HAP-1 (cell line): Measurements from ENCODE around the gene SCAPER.
"Not testable (repeated sequence)": the region's sequence is repeated elsewhere in the genome, so short reads cannot be mapped to it uniquely, and the experiment has no call there.

Experiments
- DNase-seq, 2 experiments: peaks; one replicate each; pipeline ENCODE4 v3.0.0-alpha.2; 2016 to 2020; ENCODE audit warnings: low spot score in 2 of 2
- H3K27me3 ChIP-seq: fragments of 250-450 bp; sonication (Bioruptor Pico); 2 replicates; pipeline ENCODE4 v1.5.1; 2020; ENCODE audit warnings: low read depth, mild to moderate bottlenecking, moderate library complexity
- H3K36me3 ChIP-seq: fragments of 250-450 bp; sonication (Bioruptor Pico); replicated peaks from 2 replicates; pipeline ENCODE4 v1.5.1; 2020; ENCODE audit warnings: mild to moderate bottlenecking
- H3K4me1 ChIP-seq: fragments of 250-450 bp; sonication (Bioruptor Pico); 2 replicates; pipeline ENCODE4 v1.5.1; 2020; ENCODE audit warnings: mild to moderate bottlenecking
- H3K4me3 ChIP-seq: fragments of 250-450 bp; sonication (Bioruptor Pico); 2 replicates; pipeline ENCODE4 v1.5.1; 2020; ENCODE audit warnings: mild to moderate bottlenecking, moderate library complexity
- H3K9me3 ChIP-seq: fragments of 250-450 bp; sonication (Bioruptor Pico); 2 replicates; pipeline ENCODE4 v1.5.1; 2020; ENCODE audit warnings: mild to moderate bottlenecking, moderate library complexity
- in situ Hi-C: fragments of 300-500 bp; cut with MboI; formaldehyde crosslinking; loops from 3 replicates; pipeline ENCODE4 v1.14.3; 2020; ENCODE audit warnings: low sequenced_read_pairs, inconsistent platforms, mixed read lengths

Gene SCAPER

DNA sequence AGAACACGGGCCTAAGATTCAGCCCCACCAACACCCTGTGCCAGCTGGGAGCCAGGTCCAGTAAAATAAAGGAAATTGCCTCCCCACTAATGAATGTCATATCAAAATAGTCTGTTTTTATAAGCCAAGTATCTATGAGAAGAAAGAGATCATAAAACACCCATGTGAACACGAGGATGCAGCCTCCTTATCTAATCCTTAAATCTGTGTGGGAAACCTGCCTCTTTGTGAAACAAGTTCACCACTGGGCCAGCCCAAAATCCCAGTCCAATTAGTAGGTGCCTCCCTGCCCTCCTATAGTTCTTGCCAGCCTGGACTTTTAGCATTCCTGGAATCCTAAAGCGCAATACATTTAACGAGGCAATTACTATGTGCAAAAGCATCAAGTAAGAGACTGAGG, 42.0 kb downstream of the SCAPER start:
- in situ Hi-C loops: loop anchor here (10.0 kb wide), 1 partner anchor 668 kb away; no protein-coding TSS in a partner anchor
- peak in 1 of 2 experiments; percentile 45 for DNase-seq

DNA sequence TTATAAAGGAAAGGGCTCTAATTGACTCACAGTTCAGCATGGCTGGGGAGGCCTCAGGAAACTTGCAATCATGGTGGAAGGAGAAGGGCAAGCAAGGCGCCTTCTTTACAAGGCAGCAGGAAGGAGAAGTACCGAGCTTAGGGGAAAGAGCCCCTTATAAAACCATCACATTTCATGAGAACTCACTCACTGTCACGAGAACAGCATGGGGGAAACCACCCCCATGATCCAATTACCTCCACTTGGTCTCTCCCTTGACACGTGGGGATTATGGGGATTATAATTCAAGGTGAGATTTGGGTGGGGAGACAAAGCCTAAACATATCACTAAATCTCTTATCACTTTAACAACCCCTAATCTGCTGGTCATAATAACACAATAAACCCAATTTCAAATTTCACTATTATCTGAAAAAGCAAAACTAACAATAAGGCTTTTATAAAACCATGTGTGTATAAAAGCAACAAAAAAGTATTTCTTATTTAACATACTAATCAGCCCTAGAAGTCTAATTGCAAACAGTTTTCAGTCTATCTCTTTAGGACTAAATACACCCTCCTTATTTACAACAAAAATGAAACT, 43.2 kb downstream of the SCAPER start:
- H3K36me3 ChIP-seq: no peaks in the 10 kb centered on the region
- no peaks in the 10 kb centered on the region for H3K9me3 ChIP-seq
- in situ Hi-C loops: loop anchor here (10.0 kb wide), 1 partner anchor 667 kb away; no protein-coding TSS in a partner anchor
- H3K27me3 ChIP-seq: no peaks in the 10 kb centered on the region
- DNase-seq: peak; percentile 44 to 58
- peaks cover 38% of the 10 kb centered on the region for H3K4me1 ChIP-seq
- no peak overlapping the region for H3K4me3 ChIP-seq

More for the DNA sequence above, 42.0 kb downstream of the SCAPER start:
- H3K27me3 ChIP-seq: no peaks in the 10 kb centered on the region
- no peaks in the 10 kb centered on the region for H3K9me3 ChIP-seq
- no peak overlapping the region for H3K4me3 ChIP-seq
- peaks cover 38% of the 10 kb centered on the region for H3K4me1 ChIP-seq
- no peaks in the 10 kb centered on the region for H3K36me3 ChIP-seq

DNA sequence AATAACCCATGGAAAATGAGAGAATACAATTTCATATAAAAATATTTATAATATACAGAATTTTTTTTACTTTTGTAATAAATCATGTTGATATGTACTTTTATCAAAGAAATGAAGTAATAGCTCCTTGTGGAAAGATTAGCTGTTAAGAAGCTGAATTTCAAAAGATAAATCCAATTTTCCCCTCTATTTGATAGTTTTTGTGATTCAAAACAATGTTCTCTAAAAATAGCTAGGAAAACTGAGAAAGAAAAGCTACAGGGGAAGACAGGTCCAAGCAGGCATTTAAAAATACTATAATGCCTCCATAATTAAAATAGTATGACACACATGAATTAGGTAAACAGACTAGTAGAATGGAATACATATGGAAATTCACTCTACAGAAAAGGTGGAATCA, 44.9 kb downstream of the SCAPER start:
- DNase-seq: peak in 1 of 2 experiments; percentile 91
- in situ Hi-C loops: loop anchor here (10.0 kb wide), 1 partner anchor 665 kb away; no protein-coding TSS in a partner anchor
- no peaks in the 10 kb centered on the region for H3K27me3 ChIP-seq
- no peaks in the 10 kb centered on the region for H3K9me3 ChIP-seq
- peaks cover 7% of the 10 kb centered on the region; the same call in 1 of the 2 replicates for H3K36me3 ChIP-seq
- H3K4me1 ChIP-seq: peaks cover 38% of the 10 kb centered on the region
- H3K4me3 ChIP-seq: no peak overlapping the region

DNA sequence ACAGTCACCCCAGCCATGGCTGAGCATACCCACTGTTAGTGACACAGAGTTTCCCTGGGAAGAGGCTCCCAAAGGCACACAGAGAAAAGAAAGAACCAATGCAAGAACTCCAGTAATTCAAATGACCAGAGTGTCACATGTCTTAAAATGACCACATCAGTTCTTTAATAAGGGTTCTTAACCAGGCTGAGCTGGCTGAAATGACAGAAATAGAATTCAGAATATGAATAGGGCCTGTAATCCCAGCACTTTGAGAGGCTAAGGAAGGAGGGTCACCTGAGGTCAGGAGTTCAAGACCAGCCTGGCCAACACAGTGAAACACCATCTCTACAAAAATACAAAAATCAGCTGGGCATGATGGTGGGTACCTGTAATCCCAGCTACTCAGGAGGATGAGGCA, 54.8 kb downstream of the SCAPER start:
- H3K9me3 ChIP-seq, in situ Hi-C loops, H3K4me3 ChIP-seq, DNase-seq, H3K4me1 ChIP-seq, H3K27me3 ChIP-seq: not testable (repeated sequence)
- H3K36me3 ChIP-seq: peaks cover 15% of the 10 kb centered on the region

DNA sequence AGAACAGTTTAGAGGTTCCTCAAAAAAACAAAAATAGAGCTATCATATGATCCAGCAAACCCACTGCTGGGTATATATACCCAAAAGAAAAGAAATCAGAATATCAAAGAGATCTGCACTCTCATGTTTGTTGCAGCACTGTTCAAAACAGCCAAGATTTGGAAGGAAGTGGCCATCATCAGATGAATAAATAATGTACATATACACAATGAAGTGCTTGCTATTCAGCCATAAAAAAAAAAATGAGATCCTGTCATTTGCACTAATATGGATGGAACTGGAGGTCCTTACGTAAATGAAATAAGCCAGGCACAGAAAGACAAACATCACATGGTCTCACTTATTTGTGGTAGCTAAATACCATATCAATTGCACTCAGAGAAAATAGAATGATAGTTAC, 58.4 kb downstream of the SCAPER start:
- Histone ChIP-seq H3K4me1 (peaks cover 4% of the 10 kb centered on the region; the same call in 1 of the 2 replicates), H3K9me3 (no peaks in the 10 kb centered on the region; the same call in 1 of the 2 replicates), H3K36me3 (peaks cover 5% of the 10 kb centered on the region), H3K27me3 (no peaks in the 10 kb centered on the region), H3K4me3 (no peak overlapping the region)
- DNase-seq: no peak
- in situ Hi-C loops: no loop called here

DNA sequence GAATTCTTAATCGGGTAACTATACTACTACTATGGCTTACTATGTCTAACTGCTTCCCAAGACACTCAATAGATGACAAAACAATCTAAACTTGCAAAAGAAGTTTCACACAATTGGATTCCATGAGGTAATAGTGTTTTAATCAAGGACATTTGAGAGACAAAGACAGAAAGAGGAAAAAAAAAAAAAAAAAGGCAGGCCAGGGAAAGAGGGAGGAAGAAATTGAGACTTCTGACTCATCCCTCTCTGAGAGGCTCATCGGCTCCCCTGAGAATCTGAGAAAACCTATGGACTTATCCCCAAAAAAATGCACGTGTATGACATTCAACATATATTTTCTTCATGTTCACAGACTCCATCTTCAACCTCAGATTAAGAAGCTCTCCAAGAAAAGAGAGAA, 61.0 kb downstream of the SCAPER start:
- Histone ChIP-seq H3K4me1 (peaks cover 4% of the 10 kb centered on the region; the same call in 1 of the 2 replicates), H3K9me3 (no peaks in the 10 kb centered on the region), H3K27me3 (no peaks in the 10 kb centered on the region), H3K36me3 (no peaks in the 10 kb centered on the region), H3K4me3 (no peak overlapping the region)
- in situ Hi-C loops: no loop called here
- no peak for DNase-seq

DNA sequence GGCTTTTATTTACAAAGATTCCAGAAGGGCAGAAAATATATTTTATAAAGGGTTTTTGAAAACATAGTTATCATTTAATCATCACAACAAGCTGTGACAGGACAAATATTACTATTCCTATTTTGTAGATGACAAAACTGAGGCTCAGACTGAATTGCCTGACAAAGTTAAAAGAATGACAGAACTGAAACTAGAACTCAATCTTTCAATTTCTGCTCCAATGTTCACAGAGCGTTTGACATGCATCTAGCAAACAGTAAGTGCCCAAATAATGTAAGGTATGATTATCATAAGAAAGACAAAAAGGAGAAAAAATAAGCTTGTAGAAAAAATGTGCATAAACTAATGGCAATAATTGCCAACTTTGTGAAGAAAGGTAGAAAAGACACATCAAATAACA, 61.9 kb downstream of the SCAPER start:
- in situ Hi-C loops: no loop called here

DNA sequence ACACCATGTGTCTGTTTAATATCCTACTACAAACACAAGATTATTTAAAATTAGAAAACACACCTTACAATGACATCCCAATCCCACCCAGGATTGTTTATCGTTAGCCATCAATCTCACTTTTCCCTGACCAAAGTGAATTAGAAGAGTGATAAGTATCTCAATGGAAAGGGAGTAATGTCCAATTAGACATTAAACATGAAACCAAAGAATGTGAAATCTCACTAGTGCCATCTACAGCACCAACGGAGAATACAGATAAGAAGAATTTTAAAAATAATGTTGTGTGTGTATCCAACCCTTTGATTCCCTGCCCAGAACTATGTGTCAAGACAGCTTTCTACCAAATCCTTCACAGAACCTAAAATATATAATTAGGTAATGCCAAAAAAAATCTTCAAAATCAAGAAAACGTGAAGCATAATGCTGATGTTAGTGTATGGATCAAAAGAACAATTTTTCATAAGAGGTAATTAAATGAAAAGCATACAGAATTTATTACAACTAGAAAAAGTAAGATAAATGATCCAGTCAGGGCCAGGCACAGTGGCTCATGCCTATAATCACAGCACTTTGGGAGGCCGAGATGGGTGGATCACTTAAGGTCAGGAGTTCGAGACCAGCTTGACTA, 64.2 kb downstream of the SCAPER start:
- no peak overlapping the region for H3K4me3 ChIP-seq
- H3K27me3 ChIP-seq: no peaks in the 10 kb centered on the region
- H3K4me1 ChIP-seq: no peaks in the 10 kb centered on the region
- DNase-seq: peak in 1 of 2 experiments; percentile 81
- in situ Hi-C loops: no loop called here
- H3K9me3 ChIP-seq: no peaks in the 10 kb centered on the region
- no peaks in the 10 kb centered on the region for H3K36me3 ChIP-seq

More for the DNA sequence above, 61.9 kb downstream of the SCAPER start:
- DNase-seq: no peak
- Histone ChIP-seq H3K4me1 (peaks cover 4% of the 10 kb centered on the region; the same call in 1 of the 2 replicates), H3K36me3 (no peaks in the 10 kb centered on the region), H3K27me3 (no peaks in the 10 kb centered on the region), H3K4me3 (no peak overlapping the region), H3K9me3 (no peaks in the 10 kb centered on the region)

DNA sequence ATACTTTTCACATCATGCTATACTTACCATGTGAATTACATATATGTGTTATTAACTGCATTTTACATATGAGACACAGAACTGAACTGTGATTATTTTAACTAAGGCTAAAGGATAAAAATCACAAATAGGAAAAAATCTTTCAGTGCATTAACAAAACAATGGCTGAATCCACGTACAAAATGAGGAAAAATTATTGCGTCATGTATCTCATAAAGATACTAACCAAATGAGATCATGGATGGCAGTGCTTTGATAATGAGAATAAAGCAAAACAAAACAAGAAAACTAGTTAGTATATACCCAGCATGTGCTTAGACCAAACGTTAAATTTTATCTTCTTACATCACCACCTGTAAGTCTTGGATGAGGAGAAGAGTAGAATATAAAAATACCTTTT, 66.0 kb downstream of the SCAPER start:
- Histone ChIP-seq H3K36me3 (no peaks in the 10 kb centered on the region), H3K9me3 (no peaks in the 10 kb centered on the region), H3K27me3 (no peaks in the 10 kb centered on the region), H3K4me3 (no peak overlapping the region), H3K4me1 (no peaks in the 10 kb centered on the region)
- in situ Hi-C loops: no loop called here
- DNase-seq: no peak

DNA sequence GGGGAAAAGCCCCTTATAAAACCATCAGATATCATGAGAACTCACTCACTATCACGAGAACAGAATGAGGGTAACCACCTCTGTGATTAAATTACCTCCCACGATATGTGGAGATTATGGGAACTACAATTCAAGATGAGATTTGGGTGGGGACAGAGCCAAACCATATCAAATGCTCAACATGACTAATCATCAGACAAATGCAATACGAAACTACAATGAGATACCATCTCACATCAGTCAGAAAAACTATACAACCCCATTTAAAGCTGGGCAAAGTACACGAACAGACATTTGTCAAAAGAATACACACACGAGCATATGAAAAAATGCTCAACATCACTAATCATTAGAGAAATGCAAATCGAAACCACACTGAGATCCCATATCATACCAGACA, 67.7 kb downstream of the SCAPER start:
- no peaks in the 10 kb centered on the region for H3K4me1 ChIP-seq

DNA sequence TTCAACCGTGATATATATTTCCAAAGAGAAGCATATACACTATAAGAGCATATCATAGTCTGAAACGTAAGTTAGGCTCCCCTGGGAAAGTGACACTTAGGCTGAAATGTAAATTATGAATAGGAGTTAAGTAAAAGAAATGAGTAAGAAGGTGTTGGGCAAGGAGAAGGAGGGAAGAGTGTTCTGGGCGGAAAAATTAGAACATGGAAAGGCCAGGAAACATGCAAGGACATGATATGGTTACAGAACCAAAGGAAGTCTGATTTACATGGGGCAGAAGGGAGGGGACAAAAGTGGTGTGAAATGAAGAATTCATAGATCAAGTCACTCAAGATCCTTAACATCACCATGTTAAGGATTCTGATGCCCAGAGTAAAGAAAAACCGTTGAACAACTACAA, 75.2 kb downstream of the SCAPER start:
- Histone ChIP-seq H3K4me1 (peaks cover 4% of the 10 kb centered on the region), H3K27me3 (no peaks in the 10 kb centered on the region), H3K4me3 (no peak overlapping the region), H3K9me3 (no peaks in the 10 kb centered on the region), H3K36me3 (no peaks in the 10 kb centered on the region)
- in situ Hi-C loops: no loop called here
- DNase-seq: no peak

More for the DNA sequence above, 67.7 kb downstream of the SCAPER start:
- Histone ChIP-seq H3K27me3 (no peaks in the 10 kb centered on the region), H3K9me3 (no peaks in the 10 kb centered on the region), H3K36me3 (no peaks in the 10 kb centered on the region), H3K4me3 (no peak overlapping the region)
- in situ Hi-C loops: no loop called here
- no peak for DNase-seq

DNA sequence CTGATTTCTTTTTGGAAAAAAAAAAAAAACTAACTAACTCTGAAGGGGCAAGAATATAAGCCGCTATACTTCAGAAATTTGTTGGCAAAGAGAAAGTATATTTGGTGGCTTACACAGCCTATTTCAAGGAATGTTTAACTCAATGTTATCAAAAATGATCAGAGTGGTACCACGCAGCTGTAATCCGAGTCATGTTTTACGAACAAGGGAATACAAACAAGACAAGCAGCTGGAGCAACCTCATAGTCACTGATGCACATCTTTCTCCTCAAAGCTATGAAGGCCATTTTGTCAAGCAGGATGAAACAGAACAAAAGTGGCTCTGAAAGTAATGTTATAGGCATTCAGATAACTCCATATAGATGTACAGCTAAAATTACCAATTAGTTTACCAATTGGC, 81.2 kb downstream of the SCAPER start:
- in situ Hi-C loops: no loop called here
- Histone ChIP-seq H3K36me3 (no peaks in the 10 kb centered on the region), H3K4me1 (peaks cover 4% of the 10 kb centered on the region), H3K4me3 (no peak overlapping the region), H3K9me3 (no peaks in the 10 kb centered on the region), H3K27me3 (no peaks in the 10 kb centered on the region)
- DNase-seq: no peak

DNA sequence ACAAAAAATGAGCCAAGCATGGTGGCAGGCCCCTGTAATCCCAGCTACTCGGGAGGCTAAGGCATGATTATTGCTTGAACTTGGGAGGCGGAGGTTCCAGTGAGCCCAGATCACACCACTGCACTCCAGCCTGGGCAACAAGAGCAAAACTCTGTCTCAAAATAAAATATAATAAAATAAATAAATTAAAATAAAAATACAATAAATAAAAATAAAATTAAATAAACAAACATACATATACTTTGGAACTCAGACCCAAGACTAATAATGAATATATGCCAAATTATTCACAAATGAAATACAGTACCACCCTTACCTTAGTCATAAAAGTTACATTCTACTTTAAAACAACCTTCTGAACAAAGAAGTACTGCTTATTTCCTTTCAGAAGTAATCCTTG, 81.8 kb downstream of the SCAPER start:
- Histone ChIP-seq H3K4me1 (peaks cover 4% of the 10 kb centered on the region), H3K9me3 (no peaks in the 10 kb centered on the region), H3K27me3 (no peaks in the 10 kb centered on the region), H3K4me3 (no peak overlapping the region), H3K36me3 (no peaks in the 10 kb centered on the region)
- in situ Hi-C loops: no loop called here
- DNase-seq: no peak

DNA sequence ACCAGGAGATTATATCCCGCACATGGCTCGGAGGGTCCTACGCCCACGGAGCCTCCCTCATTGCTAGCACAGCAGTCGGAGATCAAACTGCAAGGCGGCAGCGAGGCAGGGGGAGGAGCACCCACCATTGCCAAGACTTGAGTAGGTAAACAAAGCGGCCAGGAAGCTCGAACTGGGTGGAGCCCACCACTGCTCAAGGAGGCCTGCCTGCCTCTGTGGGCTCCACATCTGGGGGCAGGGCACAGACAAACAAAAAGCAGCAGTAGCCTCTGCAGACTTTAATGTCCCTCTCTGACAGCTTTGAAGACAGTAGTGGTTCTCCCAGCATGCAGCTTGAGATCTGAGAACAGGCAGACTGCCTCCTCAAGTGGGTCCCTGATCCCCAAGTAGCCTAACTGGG, 86.2 kb downstream of the SCAPER start:
- H3K4me3 ChIP-seq, H3K9me3 ChIP-seq, H3K36me3 ChIP-seq, in situ Hi-C loops, H3K27me3 ChIP-seq, H3K4me1 ChIP-seq, DNase-seq: not testable (repeated sequence)
